GM20431 (cell line): ENCODE measurements around the gene ZNF280C.

Source experiments
- in situ Hi-C: fragments of 300-500 bp; cut with MseI, MboI; formaldehyde crosslinking; loops from one replicate; pipeline ENCODE4 v1.15.0; 2020; ENCODE audit warnings: low sequenced_read_pairs; ENCODE audit not compliant: unreplicated experiment

Gene ZNF280C

DNA sequence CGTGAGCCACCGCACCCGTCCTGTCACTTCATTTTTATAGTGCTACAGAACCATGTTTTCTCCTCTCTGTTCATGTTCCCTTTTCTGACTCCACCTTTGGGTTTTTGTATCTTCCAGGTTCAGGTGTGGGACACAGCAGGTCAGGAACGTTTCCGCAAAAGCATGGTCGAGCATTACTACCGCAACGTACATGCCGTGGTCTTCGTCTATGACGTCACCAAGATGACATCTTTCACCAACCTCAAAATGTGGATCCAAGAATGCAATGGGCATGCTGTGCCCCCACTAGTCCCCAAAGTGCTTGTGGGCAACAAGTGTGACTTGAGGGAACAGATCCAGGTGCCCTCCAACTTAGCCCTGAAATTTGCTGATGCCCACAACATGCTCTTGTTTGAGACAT is 84.5 kb downstream of the ZNF280C start:
- in situ Hi-C loops, result no loop called here

DNA sequence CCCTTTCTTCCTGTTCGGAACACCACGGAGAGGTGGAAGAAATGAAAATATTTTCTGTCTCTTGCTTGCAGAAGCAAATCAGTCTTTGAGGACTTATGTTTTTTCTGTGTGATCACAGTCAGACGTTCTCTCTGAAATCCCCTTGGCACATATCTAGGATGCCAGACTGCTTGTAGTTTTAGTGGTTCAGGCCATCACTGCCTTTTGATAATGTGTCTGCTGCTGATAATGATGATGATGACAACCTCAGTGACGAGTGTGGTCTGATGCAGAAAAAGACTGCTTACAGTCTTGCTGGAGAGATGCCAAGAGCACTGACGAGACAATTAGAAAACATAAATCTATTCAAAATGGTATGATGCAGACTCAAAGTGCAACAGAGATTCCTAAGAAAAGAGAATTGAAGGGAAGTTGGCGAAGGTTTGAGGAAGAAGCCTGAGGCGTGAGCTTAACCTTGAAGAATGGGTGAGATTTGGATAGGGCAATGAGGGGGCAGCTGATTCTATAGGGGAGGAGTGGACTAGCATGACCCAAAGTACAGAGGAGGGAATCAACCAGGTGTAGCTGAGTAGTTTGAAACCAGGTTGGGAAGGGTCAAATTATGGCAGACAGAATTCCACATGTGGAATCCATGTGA is 89.0 kb downstream of the ZNF280C start:
- in situ Hi-C loops, result no loop called here

DNA sequence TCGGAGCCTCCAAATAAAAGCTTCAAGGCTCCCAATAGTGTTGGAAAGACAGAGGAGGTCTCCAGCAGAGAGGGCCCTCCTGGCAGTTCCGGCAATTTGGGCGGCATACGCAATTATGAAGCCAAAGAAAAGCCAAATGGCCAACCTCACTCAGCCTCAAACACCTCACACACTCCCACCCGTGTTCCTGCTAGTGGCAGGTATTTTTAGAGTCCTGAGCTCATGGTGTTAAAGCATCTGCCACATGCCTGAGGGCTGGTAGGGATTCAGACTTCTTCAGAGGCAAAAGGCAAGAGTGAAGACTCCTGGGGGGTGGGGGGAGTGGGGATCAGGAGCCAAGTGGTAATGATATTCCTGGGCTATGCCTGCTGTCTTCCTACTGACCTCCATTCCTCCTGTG is 89.5 kb downstream of the ZNF280C start:
- in situ Hi-C loops, result no loop called here

DNA sequence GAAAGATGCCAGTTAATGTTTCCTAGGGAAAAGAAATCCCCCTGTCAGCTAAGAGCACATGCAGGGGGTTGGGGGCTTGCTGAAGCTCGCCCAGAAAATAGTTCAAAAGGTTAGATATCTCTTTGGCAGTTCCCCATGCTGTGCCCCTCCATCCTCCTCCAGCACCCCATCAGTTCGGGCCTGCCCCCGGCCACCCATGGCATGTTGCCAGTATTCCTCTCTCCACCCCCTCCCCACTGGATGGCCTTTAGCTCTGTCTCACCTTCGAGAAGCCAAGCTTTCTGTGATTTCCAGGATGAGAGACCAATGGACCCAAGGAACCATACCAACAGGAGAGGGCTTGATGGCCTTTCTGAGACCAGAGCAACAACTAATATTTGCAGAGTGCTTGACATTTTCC is 91.8 kb downstream of the ZNF280C start:
- in situ Hi-C loops, result no loop called here

DNA sequence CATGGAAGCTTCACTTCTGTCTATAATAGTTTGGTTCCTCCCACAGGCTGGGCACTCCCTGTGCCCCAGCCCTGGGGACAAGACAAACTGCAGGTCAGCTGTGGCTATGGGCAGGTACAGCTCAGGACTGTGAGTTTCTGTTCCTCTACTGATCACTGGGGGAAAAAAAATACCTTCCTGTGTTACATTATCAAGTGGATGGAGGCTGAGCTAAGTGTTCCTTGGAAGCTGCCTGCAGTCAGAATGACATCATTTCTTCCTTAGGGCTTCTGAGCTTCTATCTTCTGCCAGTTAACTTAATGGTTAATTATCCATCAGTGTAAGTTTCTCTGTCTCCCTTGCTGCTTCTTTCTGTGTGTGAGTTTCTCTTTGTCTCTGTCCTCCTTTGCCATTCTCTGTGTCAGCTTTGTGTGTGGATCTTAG is 92.3 kb downstream of the ZNF280C start:
- in situ Hi-C loops, result no loop called here

DNA sequence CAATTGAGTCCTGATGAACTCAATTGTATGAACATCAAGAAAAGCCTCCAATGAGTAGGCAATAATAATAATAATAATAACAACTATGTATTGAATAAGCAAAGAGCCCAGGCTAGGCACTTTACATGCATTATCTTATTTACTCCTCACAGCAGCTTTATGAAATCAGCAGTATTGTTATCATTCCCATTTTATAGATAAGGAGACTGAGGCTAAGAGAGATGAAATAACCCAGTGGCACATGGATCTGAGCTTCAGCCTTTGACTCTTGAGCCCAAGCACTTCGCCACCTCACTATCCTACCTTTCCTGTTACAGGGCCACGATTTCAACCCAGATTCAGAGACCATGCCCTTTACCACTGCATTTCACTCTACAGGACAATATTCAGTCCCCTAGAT is 93.8 kb downstream of the ZNF280C start:
- in situ Hi-C loops, result no loop called here

DNA sequence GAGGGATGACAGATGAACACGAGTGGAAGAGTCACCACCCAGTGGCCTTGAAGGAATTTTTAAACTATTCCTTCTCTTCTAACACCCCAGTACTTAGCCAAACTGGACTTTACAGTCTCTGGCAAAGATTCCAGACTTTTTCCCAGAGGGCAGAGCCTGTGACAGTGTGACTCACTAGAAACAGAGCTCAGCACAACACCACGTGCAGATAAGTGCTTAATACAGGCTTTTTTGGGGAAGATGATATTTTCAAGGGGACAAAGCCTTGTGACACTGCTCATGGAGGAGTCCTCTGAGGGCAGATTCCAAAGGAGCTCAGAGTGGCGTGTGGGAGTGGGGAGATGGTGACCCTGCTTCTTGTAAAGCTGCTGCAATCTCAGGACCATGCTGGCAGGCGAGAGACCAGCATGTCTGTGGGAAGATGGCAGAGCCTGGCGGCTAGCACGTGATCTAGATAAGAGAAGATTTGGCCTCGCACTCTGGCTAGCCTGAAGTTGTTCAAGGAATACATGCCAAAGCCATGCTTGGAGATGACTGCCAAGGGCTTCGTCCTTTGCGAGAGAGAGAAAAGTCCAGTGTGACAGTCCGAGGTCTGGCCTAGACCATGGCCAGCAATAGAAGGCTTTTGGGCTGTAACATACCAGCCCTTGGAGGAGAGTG is 94.5 kb downstream of the ZNF280C start:
- in situ Hi-C loops, result no loop called here

DNA sequence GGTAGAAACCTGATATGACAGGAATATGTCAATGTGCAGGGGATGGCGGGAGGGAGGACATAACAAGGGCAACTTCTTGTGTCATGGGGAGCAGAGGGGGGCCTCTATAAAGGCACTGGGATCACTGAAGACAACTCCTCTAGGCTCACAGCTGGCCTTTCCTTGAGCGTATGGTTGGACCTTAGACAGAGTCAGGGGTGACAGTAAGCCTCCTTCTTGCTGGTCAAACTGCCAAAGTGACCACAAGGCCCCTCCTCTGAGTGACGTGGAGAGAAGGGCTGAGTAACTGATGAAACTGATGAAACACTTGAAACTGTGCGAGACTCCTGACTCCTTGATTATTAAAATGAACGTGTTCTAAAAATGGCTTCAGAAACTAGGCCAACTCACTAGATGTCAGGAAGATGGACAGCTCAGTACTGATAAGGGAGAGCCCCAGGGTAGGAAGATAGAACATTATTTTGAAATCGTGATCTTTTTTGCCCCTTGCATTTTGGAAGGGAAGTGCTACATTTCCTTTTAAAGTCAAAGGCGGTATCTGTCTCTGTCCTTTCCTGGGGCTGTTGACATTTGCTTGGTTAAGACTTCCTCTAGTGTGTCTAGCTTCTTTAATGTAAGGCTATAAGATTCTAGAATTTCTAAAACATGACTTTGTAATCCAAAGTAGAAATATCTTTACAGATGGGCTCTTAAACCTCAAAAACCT is 95.4 kb downstream of the ZNF280C start:
- in situ Hi-C loops, result no loop called here

DNA sequence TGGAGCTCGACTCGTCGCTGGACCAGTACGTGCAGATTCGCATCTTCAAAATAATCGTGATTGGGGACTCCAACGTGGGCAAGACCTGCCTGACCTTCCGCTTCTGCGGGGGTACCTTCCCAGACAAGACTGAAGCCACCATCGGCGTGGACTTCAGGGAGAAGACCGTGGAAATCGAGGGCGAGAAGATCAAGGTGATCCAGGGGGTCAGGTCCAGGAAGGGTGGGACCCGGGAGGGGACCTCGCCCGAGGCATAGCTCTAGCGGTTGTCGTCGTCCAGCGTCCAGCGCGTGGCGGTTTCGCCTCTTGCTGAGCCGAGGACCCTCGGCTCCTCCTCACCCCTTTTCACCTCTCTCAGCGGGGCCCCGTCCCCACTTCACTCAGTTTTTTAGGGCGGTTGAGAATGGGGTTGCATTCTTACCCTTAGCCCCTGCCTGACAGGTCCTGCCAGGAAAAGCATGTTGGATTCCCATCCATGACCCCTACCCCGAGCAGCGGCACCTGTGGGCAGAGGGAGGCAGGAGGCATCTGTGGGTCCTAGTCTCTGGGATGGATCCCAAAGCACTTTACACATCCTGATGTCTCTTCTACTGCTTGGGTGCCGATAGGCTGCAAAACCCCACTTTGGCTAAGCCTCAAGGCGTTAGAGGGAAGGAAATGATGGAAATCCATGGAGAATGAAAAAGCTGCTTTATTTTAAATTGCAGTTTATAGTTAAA is 96.4 kb downstream of the ZNF280C start:
- in situ Hi-C loops, result no loop called here

DNA sequence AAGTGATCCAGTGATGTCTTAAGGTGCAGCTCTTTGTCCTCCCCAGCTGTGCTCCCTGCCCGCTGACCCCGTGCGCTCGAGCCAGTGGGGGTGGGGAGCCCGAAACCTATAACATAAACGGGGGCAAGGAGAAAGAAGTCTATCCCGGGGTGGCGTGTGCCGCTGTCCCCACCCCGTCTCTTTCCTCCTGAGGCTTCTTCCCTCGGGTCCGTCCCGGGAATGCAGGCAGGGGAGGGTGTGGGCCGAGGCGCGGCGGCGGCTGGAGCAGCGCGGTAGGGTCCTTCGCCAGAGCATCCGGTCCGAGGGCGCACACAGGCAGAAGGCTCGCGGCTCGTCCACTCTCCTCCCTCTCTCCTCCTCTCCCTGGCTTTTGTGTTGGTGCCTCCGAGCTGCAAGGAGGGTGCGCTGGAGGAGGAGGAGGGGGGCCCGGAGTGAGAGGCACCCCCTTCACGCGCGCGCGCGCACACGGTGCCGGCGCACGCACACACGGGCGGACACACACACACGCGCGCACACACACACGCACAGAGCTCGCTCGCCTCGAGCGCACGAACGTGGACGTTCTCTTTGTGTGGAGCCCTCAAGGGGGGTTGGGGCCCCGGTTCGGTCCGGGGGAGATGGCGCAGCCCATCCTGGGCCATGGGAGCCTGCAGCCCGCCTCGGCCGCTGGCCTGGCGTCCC is 97.1 kb downstream of the ZNF280C start, which contains the start of gene RAB33A:
Gene RAB33A (plus strand): TSS at position 517 of the 681 bp plus-strand sequence. CDS start 101 bp downstream, at position 618.
- in situ Hi-C loops, result no loop called here

DNA sequence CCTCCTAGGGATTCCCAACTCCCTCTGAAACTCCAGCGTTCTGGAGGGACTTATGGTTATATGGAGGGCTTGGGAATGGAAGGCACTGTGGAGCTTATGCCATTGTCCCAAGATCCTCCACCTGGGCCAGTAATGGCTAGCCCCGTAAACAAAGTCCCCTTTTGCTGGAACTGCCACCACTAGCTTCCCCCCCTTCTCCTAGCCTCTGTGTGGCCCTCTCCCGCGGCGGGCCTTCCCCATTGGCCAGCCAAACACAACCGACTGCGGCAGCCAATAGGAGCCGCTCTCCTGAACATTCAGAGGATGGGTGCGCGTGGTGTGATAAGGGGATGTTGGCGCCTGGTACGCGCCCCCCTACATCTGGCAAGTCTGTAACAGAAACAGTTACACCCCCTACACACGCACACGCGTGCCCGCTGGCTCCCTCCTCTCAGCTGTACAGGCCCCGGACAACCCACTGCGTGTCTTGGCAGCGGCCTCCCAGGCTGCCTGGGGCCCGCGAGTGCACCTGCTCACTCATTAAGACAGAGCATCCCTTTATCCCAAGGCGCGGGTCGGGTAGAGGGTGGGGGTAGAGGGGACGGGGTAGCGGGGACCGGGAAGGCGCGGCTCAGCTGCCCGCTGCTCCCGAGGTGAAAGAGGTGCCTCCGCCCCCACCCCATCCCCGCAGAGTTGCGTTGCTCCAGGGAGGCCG is 97.8 kb downstream of the ZNF280C start:
- in situ Hi-C loops, result no loop called here

DNA sequence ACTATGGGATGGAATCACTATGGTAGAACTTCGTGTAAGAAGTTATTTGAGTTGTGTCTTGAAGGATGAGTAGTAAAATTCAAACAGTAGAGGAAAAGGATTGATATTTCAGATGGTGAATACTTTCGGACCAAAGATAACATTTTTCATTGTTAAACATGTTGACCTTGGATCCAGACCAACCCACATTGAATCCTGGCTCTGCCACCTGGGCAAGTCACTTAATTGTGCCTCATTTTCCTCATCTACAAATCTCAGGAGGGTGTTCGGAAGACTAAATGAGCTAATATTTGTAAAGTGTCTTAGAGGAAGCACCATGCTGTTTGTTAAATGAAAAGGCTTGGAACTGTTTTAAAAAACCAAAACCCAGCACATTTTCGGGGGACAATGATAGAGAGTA is 101.7 kb downstream of the ZNF280C start:
- in situ Hi-C loops, result no loop called here

DNA sequence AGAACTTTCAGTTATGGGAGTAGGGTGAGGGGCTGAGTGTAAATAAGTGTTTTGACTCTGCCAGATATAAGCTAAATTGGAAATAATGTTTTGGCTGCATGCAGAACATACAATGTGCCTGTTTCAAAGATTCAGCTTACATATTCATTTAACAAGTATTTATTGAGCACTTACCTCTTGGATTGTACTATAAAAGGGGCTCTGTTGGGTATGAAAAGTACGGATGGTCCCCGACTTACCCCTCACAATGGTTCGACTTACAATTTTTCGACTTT is 102.3 kb downstream of the ZNF280C start:
- in situ Hi-C loops, result no loop called here

DNA sequence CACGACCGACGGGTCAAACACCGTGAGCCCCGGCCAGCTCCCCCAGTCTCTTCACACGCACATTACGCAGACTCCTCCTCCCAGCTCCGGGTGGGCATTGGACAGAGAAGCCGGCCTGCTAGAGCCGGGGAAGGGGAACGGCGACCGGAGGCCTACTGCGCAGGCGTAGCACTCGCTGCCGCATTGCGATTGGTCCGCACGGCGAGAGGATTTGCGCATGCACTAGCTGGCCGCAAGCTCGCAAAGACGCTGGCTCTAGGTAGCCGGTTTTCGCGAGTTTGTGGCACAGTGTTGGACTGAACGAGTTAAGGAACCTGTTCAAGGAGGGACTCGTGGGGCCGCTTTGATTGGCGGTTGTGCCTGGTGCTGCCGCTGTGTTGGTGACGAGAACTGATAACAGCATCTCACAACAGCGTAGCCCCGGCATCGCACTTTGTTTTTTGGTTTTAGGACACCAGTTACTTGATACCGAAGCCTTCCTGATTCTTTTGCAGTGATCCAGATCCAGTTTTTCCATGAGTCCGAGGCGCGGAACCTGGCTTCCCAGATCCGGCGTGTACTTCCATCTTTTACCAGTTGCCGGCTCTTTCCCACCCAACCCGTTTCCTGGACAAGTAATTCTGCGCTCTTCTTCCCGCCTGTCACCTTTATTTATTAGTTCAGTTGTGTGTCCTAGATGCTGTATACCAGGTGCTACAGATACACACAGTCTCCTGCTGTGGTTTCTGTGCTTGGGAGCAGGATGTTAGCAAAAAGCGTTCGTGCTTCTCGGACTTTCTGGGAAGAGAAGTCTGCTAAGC is 102.8 kb downstream of the ZNF280C start, which contains the start of gene AIFM1:
Gene AIFM1 (minus strand): TSS at position 139 of the 800 bp plus-strand sequence. CDS start 185 bp downstream, outside the sequence.
- in situ Hi-C loops, result no loop called here

DNA sequence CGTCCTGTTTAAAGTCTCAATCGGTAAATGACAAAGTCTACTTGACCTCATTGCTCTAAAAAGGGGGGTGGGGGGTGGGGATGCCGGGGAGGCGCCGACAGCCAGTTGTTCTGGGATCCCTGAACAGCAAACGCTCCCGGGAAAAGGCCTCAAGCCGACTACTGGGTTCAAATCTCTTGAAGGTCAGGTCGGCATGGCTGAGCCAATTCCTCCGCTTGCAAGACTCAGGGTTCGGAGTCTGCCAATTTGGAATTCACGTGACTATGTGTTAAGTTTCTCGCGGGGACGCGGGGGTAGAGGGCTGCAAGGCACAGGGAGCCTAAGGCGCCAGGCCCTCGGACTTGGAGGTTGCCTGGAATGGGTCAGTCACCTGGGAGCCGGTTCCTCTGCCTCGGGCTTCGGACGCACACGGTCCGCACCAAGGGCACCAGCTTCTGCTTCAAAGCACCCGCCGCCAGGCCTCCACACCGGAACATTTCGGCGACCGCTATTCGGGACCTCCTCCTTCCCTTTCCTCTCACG is 103.5 kb downstream of the ZNF280C start:
- in situ Hi-C loops, result no loop called here

DNA sequence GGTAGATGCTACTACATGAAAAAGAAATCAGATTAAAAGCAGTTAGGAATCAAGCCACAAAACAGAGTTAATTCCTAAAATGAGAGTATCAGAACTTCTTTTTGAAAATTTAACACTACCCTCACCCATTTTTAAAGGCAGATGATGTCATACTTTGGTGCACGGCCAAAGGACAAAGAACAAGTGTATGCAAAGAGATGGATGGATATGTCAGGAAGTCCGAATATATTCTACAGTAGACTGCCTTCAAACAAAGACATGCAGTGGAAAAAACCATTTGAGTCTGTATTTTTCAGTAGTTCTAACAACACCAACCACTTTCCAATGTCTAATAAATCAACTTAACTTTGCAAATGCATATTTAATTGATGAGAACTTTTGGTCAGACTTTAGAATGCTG is 105.3 kb downstream of the ZNF280C start:
- in situ Hi-C loops, result no loop called here

DNA sequence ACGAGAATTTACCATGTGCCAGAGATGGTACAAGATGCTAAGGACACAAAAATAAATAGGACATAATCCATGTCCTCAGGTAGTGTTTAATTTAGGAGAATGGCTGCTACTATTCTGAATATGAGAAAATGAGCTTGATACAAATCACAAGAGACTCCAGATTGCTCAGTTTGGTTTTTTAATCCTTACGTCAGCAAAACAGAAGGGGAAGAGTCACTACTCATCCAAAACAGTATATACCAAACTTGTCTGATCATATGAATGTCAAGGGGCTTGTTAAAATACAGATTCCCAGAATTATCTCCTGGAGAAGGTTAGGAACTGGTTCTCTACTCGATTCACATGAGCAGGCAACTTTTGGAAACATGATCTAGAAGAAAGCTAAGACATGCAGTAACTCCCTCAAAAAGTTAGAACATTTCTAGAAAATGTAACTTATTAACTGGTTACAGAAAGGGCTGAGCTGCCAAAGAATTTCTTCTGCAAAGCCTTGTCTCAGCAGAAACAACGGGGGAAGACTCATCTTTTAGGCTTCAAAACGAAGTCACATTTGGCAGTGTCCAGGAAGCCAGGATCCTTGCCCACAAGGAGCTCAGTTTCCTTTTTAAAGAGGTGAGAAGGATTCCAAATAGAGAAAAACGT is 106.5 kb downstream of the ZNF280C start:
- in situ Hi-C loops, result no loop called here

DNA sequence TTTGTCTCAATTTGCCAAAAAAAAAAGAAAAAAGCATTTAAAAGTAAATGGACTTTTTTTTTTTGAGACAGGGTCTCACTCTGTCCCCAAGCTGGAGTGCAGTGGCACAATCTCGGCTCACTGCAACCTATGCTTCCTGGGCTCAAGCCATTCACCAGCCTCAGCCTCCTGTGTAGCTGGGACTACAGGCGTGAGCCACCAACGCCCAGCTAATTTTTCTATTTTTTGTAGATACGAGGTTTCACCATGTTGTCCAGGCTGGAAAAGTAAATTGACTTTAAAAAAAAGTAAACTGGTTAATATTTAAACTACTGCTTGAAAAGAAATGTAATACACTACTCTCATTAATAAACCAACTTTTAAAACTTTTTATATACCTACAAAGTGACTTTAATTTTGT is 108.9 kb downstream of the ZNF280C start:
- in situ Hi-C loops, result no loop called here
